Heart left ventricle (tissue), 16 donors: ENCODE data around the gene LPP. TPM values are rescaled to one million over a fixed set of nuclear protein-coding genes. Genes with fewer than 3 reads are reported as not detected.

ENCODE experiments used
- ATAC-seq, 4 donors: fragments of 200-7000 bp; cut with Tn5 transposase; one replicate each; pipeline ENCODE4 v1.9.1; 2020 to 2022; ENCODE audit warnings: moderate library complexity in 4 of 4, mild to moderate bottlenecking in 3 of 4, moderate number of reproducible peaks in 1 of 4
- DNase-seq, 5 donors: peaks; one replicate each; pipeline ENCODE4 v3.0.0-alpha.2; 2020
- H3K27ac ChIP-seq, 12 donors: fragments of 200-600 bp; sonication (generic) in 4 of 12; one replicate each; pipeline versions ENCODE4 v1.5.0 to v1.8.0; 2016 to 2022; ENCODE audit warnings: mild to moderate bottlenecking in 2 of 12
- H3K27me3 ChIP-seq, 9 donors: fragments of 200-600 bp; sonication (generic) in 2 of 9; one replicate each; pipeline versions ENCODE4 v1.5.1 to v1.8.0; 2016 to 2022; ENCODE audit warnings: mild to moderate bottlenecking in 3 of 9
- H3K36me3 ChIP-seq, 9 donors: fragments of 200-600 bp; sonication (generic) in 2 of 9; one replicate each; pipeline versions ENCODE4 v1.5.0 to v1.8.0; 2018 to 2022; ENCODE audit warnings: mild to moderate bottlenecking in 2 of 9
- H3K4me1 ChIP-seq, 12 donors: fragments of 200-600 bp; sonication (generic) in 4 of 12; one replicate each; pipeline versions ENCODE4 v1.5.0 to v1.8.0; 2016 to 2022; ENCODE audit warnings: mild to moderate bottlenecking in 3 of 12
- H3K4me3 ChIP-seq, 12 donors: fragments of 200-600 bp; sonication (generic) in 4 of 12; one replicate each; pipeline versions ENCODE4 v1.5.0 to v1.8.0; 2017 to 2022; ENCODE audit warnings: mild to moderate bottlenecking in 9 of 12, moderate library complexity in 4 of 12
- H3K9me3 ChIP-seq, 12 donors: fragments of 200-600 bp; sonication (generic) in 4 of 12; one replicate each; pipeline versions ENCODE4 v1.5.0 to v1.8.0; 2016 to 2022; ENCODE audit warnings: mild to moderate bottlenecking in 1 of 12
- CTCF ChIP-seq, 12 donors: fragments of 200-600 bp; sonication (generic) in 4 of 12; IDR thresholded peaks; one replicate each; pipeline versions ENCODE4 v1.5.0 to v1.8.0; 2018 to 2022; ENCODE audit warnings: antibody characterized with exemption in 12 of 12, mild to moderate bottlenecking in 5 of 12
- POLR2A ChIP-seq, 2 donors: fragments of 450-650 bp; IDR thresholded peaks; one replicate each; pipeline ENCODE4 v1.6.1; 2017; ENCODE audit warnings: antibody characterized with exemption in 2 of 2, mild to moderate bottlenecking in 2 of 2, moderate library complexity in 2 of 2
- WGBS, 4 donors: extraction: QIAGEN DNeasy Blood & Tissue Kit in 2 of 4; methylation state at CpG; one replicate each; pipeline versions ENCODE4 v1.1.5 to v1.1.7; 2013 to 2018; 5-methylcytosine and 5-hydroxymethylcytosine counted together
- intact Hi-C, 10 donors: fragments of 100-400 bp; cut with DNase I; formaldehyde crosslinking; loops; one replicate each; pipeline versions ENCODE4 v1.11.1 to v1.14.2; 2022
- polyA plus RNA-seq, 2 donors: library from polyadenylated mRNA; stranded (reverse); fragments of 200-250 nt; gene quantifications; one replicate each; pipeline ENCODE4 v1.2.3, GENCODE V29; 2013
- total RNA-seq, 9 donors: library from RNA; depleted of rRNA in 2 of 9; stranded (reverse); fragments of >200 nt in 2 of 9; fragmentation: NEBNext Ultra II Directional in 3 of 9; extraction: Animal tissue kit (Norgen Biotek cat#: 25700) in 3 of 9; gene quantifications; one replicate each; pipeline versions ENCODE4 v1.1.0 to v1.2.4, GENCODE V29; 2016 to 2023
- donor health status: ischemic (EF 13 %, LVEDD 7.1; RV severe dilation, severe dysfunction).
- donor health status: healthy with polysubstance abuse.
- donor health status: DM: no; HTN: yes; CAD: no.
- donor health status: DM: no; HTN: no; CAD: no.
- donor health status: ischemic (EF 25% LVEDD 6.9; RV normal size, moderate dysfunction).
- donor health status: ischemic (EF 25% LVEDD 5.7; RV mildly dilated, moderate dysfunction).
- donor health status: healthy.
- donor health status: DM: yes; HTN: yes; CAD: no.
- donor health status: ischemic (EF 35%, LVEDD 5.7; RV mildly dilated, moderate dysfunction).
- donor health status: nonischemic (EF 11% LVEDD 7.7; RV severe dilation, severe dysfunction).
- donor health status: DM: yes; HTN: yes; CAD: no.
- donor health status: PGD.
- donor health status: ischemic (EF 29% LVEDD 5.4; RV normal size, mild dysfunction).
- donor health status: nonischemic (EF 23%, LVEDD 6.1; RV moderate dilation, normal function).

The LPP gene
- total and polyA plus RNA-seq, 11 donors: 9.2 to 178 (median 100) TPM

GRCh38 chr3:188209740-188210139, 55.8 kb downstream of the LPP start:
- DNase-seq: no peak

DNA sequence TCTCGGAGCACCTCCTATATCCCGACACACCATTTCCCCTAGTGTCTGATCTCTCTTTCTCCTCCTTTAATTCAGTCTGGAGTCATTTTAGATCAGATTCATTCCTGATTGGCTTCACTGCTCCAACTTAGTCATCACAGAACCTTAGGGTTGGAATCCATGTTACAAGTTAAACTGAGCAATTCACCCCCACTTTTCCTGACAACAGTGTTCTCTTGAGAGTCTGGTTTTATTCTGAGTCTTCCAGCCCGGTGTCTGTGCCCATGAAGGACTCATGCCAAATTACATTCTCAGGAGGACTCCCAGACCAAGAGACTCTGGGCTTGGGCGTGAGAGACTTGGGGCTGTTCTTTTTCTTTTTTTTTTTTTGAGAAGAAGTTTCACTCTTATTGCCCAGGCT, 57.5 kb downstream of the LPP start:
- intact Hi-C loops: no loop called here
- Histone ChIP-seq H3K9me3 (no peaks in the 10 kb centered on the region), H3K27me3 (no peaks in the 10 kb centered on the region), H3K36me3 (peaks cover 0 to 33% (median 0%) of the 10 kb centered on the region in 9 donors), H3K4me1 (peaks cover 0 to 76% (median 40%) of the 10 kb centered on the region in 12 donors), H3K27ac (peak overlapping the region in 9 of 12 donors; percentile 0 to 89 (median 39)), H3K4me3 (no peak overlapping the region)
- DNase-seq (no peak), ATAC-seq (no peak)
- WGBS, 4 donors: 76 to 84% (median 81%) methylated on average over 4 of the region's 4 CpGs
- TF ChIP-seq POLR2A (IDR thresholded peaks at IDR 0.05): no peak

More at GRCh38 chr3:188209740-188210139, 55.8 kb downstream of the LPP start:
- peaks cover 0 to 33% (median 0%) of the 10 kb centered on the region in 9 donors for H3K36me3 ChIP-seq
- TF ChIP-seq CTCF (IDR thresholded peaks at IDR 0.05) (no peak), POLR2A (IDR thresholded peaks at IDR 0.05) (no peak)
- no peak overlapping the region for H3K4me3 ChIP-seq
- intact Hi-C loops: no loop called here
- H3K9me3 ChIP-seq: no peaks in the 10 kb centered on the region
- H3K27me3 ChIP-seq: no peaks in the 10 kb centered on the region
- peaks cover 0 to 74% (median 39%) of the 10 kb centered on the region in 12 donors for H3K4me1 ChIP-seq
- 93 to 100% (median 94%) methylated on average over 1 of the region's 1 CpG for WGBS, 4 donors
- ATAC-seq: no peak
- peak overlapping the region in 4 of 12 donors; percentile 55 to 89 (median 75) for H3K27ac ChIP-seq

DNA sequence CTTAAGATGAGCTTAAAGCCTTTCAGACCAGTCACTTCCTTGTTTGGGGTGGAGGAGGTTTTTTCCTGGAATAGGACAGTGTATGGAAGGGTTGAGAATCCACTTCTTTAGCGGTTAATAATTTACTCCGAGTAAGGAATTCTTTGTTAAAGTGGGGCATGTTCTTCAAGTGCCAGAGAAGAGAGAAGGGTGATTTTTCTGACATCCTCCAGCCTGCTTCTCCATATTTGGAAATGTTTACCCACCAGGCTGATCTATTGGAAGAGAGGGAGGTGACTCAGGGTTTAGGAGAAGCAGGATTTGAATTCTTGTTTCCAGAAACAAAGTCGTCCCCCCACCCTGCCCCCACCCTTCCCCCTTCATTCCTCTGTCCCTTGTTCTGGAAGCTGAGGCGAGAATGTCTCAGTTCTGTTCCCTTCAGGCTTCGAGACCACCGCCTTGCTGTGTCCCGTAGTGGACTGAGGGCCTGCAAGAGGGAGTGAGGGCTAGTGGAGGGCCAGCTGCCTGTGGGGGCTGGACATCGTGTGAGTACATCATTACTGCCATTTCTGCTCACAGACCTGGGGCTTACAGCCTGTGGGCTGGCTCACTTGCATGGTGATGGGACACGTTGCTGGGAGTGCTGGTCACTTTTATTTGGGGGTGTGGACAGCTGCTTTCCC, 58.5 kb downstream of the LPP start:
- H3K36me3 ChIP-seq: peaks cover 0 to 33% (median 0%) of the 10 kb centered on the region in 9 donors
- peak overlapping the region in 1 of 12 donors; percentile 23 for H3K4me3 ChIP-seq
- no peak for DNase-seq
- 69 to 77% (median 74%) methylated on average over 8 to 9 of the region's 9 CpGs for WGBS, 4 donors
- H3K4me1 ChIP-seq: peaks cover 0 to 76% (median 43%) of the 10 kb centered on the region in 12 donors
- peak overlapping the region in 11 of 12 donors; percentile 0 to 89 (median 39) for H3K27ac ChIP-seq
- no peak for ATAC-seq
- H3K9me3 ChIP-seq: no peaks in the 10 kb centered on the region
- no peak for TF ChIP-seq POLR2A (IDR thresholded peaks at IDR 0.05)
- TF ChIP-seq CTCF (IDR thresholded peaks at IDR 0.05): no peak
- no peaks in the 10 kb centered on the region for H3K27me3 ChIP-seq
- intact Hi-C loops: loop anchor here in 1 of 10 donors (2.0 kb wide), 1 partner anchor 20 kb away; no protein-coding TSS in a partner anchor

DNA sequence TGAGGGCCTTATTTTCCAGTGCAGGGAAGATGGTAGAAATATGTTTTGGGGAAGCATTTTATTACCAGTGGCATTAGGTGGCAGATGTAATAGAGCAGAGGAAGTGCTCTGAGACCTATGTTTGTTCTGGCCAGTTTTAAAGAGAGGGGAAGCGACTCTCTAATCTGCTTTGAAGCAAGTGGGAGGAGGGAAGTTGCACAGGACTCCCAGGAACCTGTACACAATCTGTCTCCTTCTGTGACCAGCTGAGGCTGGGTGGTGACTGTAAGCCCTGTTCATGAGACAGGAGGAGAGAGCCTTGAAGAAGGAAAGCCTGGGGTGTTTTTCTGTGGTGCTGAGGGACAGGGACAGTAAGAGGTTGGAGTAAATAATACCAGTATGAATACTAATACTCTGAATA, 60.5 kb downstream of the LPP start:
- Histone ChIP-seq H3K4me3 (no peak overlapping the region), H3K4me1 (peaks cover 0 to 80% (median 42%) of the 10 kb centered on the region in 12 donors), H3K27me3 (no peaks in the 10 kb centered on the region), H3K9me3 (no peaks in the 10 kb centered on the region), H3K36me3 (peaks cover 0 to 16% (median 0%) of the 10 kb centered on the region in 9 donors), H3K27ac (peak overlapping the region in 7 of 12 donors; percentile 4 to 89 (median 30))
- ATAC-seq (peak in 3 of 4 donors; percentile 16 to 41 (median 31)), DNase-seq (no peak)
- TF ChIP-seq POLR2A (IDR thresholded peaks at IDR 0.05) (no peak), CTCF (IDR thresholded peaks at IDR 0.05) (no peak)
- intact Hi-C loops: no loop called here
- WGBS, 4 donors: 29 to 63% (median 48%) methylated on average over 1 of the region's 1 CpG
